GM18907 (cell line): Measurements from ENCODE around the gene SLC8B1.
"Not testable (repeated sequence)": the region's sequence is repeated elsewhere in the genome, so short reads cannot be mapped to it uniquely, and the experiment has no call there.

ENCODE experiments used
- ATAC-seq: cut with Tn5 transposase; IDR thresholded peaks from one replicate; pipeline ENCODE4 v1.9.1; 2021; ENCODE audit warnings: mild to moderate bottlenecking, moderate library complexity; ENCODE audit not compliant: unreplicated experiment

The SLC8B1 gene

DNA sequence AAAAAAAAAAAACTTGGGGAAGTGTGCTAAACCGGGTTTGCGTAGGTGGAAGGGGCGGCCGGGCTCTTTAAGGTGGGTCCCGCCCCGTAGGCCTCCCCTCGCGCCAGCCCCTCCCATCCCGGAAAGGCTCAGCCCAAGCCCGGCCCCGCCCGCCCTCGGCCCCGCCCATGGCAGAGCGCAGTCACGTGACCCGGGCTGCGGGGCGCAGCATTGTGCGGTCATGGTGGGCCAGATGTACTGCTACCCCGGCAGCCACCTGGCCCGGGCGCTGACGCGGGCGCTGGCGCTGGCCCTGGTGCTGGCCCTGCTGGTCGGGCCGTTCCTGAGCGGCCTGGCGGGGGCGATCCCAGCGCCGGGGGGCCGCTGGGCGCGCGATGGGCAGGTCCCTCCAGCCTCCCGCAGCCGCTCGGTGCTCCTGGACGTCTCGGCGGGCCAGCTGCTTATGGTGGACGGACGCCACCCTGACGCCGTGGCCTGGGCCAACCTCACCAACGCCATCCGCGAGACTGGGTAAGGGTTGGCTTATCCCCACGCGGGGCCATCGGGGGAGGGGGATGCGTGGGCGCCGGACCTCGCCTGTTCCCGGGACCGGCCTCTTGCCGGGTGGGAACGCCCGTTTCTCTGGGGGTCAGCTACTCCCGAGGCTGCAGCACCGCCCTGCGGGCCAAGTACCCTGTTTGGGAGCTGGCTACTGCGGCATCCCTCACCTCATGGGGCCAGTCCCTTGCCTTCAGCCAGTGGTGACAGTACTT lies 23.6 kb upstream of the SLC8B1 start, which contains the start of gene PLBD2:
Gene PLBD2, plus strand, starts transcription at position 207 of the 752 bp plus-strand sequence. Its CDS starts 14 bp downstream, at position 221.
- peak; percentile 89 for ATAC-seq

GRCh38 chr12:113354192-113354591 lies 19.3 kb upstream of the SLC8B1 start:
- ATAC-seq, result not testable (repeated sequence)

GRCh38 chr12:113351089-113351488 lies 16.2 kb upstream of the SLC8B1 start:
- ATAC-seq, result no peak

DNA sequence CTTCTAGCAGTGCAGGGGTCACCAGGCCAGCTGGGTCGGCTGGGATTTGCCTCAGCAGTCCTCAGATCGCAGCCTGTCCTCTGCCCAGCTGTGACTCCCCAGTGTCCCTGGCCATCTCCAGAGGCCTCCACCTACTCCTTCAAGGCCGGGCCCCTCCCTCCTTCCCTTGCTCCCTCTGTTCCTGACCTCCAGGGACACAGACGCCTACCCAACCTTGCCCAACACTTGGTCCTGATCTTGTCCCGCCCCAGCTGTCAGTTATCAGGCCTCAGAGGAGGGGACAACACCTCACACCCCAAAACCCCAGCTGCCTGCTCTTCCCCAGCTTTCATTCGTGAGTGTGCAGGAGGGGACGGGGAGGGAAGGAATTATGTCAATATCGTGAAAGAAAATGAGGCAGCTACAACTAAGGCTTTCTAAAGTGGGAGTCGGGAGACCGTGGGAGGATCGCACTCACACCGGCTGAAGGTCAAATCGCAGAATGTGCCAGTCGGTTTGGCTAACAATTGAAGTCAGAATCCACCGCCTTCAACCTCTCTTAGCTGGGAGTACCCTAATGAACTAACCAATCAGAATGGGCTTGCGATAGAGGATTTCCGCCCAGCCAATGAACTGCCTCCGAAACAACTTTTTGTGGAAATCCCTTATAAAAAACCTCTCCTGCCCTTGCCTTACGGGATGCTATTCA lies 14.1 kb upstream of the SLC8B1 start:
- ATAC-seq, result no peak

- no peak for ATAC-seq
Measured at GRCh38 chr12:113347892-113348291, 13.0 kb upstream of the SLC8B1 start.

DNA sequence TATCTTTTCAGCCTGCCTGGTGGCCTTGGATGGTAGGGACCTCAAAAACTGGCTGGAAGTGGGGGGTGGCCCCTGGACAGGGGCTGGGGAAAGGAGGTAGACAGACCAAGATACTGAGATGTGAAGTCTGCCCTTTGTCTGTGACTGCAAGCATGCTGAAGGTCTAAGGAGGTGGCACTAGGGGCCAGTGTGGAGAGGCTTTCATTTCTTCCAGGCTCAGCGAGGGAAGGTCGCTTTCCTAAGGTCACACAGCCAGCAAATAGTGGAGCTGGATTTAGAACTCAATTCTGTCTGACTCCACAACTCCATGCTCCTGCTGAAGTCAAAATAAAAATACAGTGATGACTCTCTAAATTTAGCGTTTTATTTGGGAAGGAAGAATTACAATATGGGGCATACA lies 12.2 kb upstream of the SLC8B1 start:
- no peak for ATAC-seq

DNA sequence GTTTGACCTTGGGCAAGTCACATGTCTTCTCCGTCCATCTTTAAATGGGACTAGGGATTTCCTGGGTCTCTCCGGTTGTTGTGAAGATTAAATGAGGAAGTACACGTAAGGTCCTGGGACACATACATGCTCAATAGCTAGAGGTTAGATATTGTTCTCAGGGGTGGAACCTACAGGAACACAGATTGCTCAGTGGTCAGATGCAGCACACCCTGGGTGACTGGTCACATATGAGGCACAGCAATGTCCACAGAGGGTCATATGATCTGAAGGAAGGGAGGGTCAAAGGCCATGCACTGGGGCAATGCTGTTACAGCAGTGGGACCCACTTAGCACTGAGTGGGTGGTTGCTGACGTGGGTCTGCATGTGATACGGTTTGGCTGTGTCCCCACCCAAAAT lies 11.4 kb upstream of the SLC8B1 start:
- ATAC-seq, result no peak

GRCh38 chr12:113345318-113345717 lies 10.4 kb upstream of the SLC8B1 start:
- ATAC-seq, result no peak

DNA sequence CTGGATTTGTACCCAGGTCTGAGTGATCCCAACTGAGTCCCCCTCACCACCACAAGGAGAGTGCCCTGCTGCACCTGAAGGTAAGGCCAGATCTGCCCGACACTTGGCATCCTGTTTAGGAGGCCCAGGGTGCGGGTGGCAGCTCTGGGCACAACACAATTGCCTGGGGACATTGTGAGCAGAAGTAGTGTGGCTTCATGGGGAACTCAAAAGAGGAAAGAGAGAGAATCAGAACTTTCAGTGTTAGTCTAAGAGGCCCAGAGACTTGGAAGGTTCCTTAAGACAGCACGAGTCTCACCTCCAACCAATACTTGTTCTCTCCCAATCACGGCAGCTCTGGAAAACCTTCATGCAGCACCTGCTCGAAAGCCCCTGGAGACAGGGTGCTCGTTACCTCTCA lies 6.6 kb upstream of the SLC8B1 start:
- no peak for ATAC-seq

- ATAC-seq, result no peak
Measured at GRCh38 chr12:113340061-113340460, 5.2 kb upstream of the SLC8B1 start.

DNA sequence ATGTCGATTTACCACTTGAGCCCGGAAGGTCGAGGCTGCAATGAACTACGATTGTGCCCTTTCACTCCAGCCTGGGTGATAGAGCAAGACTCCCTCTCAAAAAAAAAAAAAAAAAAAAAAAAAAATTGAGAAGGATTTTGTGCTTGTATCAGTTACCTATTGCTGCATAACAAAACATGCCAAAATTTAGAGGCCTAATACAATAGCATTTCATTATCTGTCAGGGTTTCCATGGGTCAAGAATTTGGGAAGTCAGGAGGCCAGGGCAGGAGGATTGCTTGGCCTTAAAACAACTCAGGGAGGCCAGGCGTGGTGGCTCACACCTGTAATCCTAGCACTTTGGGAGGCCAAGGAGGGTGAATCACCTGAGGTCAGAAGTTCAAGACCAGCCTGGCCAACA lies 4.6 kb upstream of the SLC8B1 start:
- ATAC-seq, result no peak

DNA sequence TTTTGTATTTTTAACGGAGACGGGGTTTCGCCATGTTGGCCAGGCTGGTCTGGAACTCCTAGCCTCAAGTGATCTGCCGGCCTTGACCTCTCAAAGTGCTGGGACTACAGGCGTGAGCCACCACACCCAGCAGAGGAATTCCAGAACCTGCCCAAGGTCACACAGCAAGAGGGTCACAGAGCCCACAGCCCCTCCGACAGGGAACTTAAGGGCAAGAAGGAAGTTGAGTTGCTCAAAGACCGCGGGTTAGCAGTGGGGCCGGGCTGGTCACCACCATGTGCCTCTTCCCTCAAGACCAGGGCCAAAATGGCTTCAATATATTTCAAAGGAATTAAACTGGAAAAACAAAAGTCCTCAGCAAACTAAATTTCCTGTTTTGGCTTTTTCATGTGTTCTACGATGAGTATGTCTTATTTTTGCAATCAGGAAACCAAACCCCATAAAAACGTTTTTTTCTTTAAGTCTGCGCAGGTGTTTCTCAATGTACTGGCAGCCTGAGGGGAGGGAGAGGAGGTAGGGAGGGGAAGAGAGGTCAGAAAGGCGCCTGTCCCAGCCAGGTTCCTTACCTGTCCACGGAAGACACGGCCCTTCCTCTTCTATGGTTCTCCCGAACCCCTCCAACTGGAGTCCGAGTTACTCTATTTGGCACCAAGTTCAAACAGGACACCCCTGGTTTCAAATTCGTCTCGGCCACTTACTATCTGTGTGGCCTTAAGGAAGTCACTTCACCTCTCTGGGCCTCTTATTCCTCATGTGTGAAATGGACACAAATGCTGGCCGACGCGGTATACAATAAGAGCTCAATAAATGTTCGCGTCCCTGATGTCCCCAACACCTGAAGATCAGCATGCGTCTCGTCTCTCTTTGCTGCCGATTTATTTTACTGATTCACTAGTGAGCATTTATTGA lies 778 bp downstream of the SLC8B1 start:
- peak; percentile 8 for ATAC-seq

- no peak for ATAC-seq
Measured at GRCh38 chr12:113333418-113333750, 1.5 kb downstream of the SLC8B1 start.

DNA sequence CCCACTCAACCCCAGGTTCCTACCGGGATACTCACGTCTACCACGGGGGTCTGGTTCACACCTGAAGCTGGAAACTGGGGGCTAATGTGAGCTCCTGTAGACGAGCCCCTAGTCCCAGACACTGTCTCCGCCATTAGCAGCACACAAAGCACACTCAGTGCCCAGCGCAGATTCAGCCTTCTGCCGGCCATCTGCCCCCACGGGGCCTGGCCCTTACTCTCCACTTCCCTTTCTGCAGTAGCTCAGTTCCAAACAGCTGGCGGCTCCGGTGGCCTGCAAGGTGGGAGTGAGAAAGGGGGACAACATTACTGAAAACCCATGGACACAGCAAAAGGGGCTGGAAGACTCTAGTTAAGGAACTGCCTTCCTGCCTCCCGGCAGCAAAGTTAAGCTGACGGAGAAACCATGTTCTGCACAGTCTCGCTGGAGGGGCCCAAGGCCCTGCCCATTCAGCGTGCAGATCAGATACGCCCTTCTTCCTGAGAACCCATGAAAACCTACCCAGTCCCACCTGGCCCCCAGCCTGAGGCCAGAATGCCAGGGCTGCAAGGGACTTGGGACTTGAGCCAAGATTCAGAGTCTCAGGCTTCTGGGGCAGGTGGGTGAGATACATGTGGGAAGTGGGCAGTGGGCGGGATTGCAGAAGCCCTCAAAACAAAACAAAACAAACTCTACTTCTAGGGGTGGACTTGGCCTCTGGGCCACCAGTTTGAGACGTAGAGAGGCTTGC lies 2.1 kb downstream of the SLC8B1 start:
- no peak for ATAC-seq

DNA sequence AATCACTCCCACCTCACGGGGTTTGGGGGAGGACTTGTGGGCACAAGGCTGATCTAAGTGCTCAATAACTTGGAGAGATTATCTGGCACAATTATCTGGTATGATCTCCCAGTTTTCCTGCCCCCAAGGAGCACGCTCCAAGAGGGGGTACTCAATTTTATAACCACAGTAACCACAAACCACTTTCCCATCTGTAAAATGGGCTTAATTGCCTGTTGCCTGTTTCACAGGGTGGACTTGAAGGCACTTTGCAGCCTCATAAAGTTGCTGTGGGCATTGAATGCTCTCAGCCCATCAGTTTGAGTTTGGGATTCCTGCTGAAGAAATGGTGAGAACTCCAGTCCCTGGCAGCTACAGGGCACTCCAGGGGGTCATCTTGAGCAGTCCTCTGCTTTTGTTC lies 4.4 kb downstream of the SLC8B1 start:
- ATAC-seq, result no peak

- no peak for ATAC-seq
Measured at GRCh38 chr12:113329791-113330417, 5.0 kb downstream of the SLC8B1 start.

GRCh38 chr12:113329022-113329790 lies 5.7 kb downstream of the SLC8B1 start:
- no peak for ATAC-seq

- ATAC-seq, result no peak
Measured at GRCh38 chr12:113328368-113328889, 6.5 kb downstream of the SLC8B1 start.

DNA sequence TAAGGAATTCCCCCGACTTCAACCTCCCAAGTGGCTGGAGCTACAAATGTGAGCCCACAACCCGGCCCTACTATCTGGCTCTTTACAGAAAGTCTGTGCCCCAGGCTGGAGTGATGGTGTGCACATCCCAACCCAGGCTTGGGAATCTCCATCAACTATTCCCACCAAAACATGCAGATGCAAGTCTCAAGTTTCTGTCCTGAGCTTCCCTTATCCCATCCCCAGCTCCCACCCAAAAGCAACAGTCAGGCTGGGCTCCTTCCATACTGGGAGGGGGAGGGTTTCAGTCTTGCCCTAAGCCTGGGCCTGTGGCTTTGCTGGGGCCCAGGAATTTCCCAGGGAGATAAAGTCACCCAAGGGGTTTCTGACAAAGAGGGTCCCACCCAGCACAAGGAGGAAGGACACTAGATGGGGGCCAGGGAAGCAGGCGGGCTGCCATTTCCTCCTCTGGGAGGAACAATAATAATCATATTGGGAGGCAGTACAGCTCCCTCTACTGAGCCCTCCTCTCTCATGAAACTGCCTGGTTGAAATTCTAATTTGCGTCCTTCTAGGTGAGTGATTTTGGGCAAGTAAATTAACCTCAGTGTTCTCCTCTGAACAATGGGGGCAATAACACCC lies 8.0 kb downstream of the SLC8B1 start:
- no peak for ATAC-seq
